HEK293T (cell line): ENCODE measurements around the gene GPAT2.
"Not testable (repeated sequence)": the region's sequence is repeated elsewhere in the genome, so short reads cannot be mapped to it uniquely, and the experiment has no call there.

Experiments
- CTCF ChIA-PET: fragments of 350-600 bp; formaldehyde crosslinking; extraction: SDS; loops from one replicate; lab custom pipeline; 2021; ENCODE audit warnings: antibody characterized with exemption, inconsistent platforms; lab: Yijun Ruan, JAX
- POLR2A ChIA-PET: fragments of 350-600 bp; formaldehyde crosslinking; extraction: SDS; loops from one replicate; lab custom pipeline; 2020; ENCODE audit warnings: antibody characterized with exemption, inconsistent platforms; lab: Yijun Ruan, JAX
- DNase-seq: peaks from one replicate; pipeline ENCODE4 v3.0.0; 2012; ENCODE audit warnings: mixed read lengths; ENCODE audit errors: extremely low spot score
- L3MBTL2 ChIP-seq: fragments of 450-650 bp; conservative IDR thresholded peaks from 2 replicates; pipeline ENCODE4 v1.6.1; 2016; ENCODE audit warnings: mild to moderate bottlenecking

Gene GPAT2

GRCh38 chr2:96011129-96011455 is 23.6 kb downstream of the GPAT2 start:
- CTCF ChIA-PET, DNase-seq: not testable (repeated sequence)
- POLR2A ChIA-PET: interaction anchor here (1.1 kb wide), 1 partner anchor 107 kb away, joined by 3 read pairs; no protein-coding TSS in a partner anchor

DNA sequence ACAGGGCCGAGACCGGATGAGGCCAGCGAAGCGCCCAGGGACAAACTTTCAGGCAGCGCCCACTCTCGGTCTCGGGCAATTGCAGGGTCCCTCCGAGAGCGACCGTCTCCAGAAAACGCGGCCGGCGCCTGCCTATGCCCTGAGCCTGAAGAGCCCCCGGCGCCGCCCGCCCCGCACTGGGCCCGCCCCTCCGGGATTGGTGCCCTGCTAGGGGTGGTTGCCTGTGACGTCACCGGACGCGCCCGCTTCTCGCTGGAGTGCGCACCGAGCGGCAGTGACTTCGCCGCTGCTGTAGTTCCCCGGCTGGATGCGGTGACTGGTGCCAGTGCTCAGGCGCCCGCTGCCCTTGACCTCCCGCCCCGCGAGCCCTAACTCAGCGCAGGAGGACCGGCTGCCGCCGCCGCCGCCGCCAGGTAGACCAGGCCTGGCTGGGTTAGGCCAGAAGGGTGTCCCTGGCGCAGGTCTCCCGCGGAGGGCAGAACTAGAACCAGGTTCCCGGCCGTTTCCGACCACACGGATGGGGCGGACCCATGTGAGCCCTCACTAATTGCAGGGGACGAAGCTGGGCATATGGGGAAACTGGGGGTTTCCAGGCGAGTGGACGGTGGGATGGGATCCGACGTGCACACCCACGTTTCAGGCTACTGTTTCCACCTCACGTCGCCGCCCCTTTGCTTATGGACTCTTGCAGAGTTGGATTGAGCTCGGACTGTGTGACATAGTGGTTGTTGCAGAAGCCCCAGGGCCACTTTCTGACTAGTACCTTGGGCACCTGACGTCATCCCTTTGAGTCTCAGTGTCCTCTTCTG is 24.2 kb downstream of the GPAT2 start:
- ChIA-PET CTCF (interaction anchor here (1.5 kb wide), 1 partner anchor 164 kb away, joined by 3 read pairs; no protein-coding TSS in a partner anchor), POLR2A (interaction anchor here (0.8 to 1.1 kb wide), 3 partner anchors 108 to 1085 kb away, joined by 3 to 4 read pairs (median 3); partner anchors contain the start of gene STARD7)
- peak; percentile 58 for DNase-seq
- TF ChIP-seq L3MBTL2: 0 out of 2 replicates have a peak, but pooled peaks have one; percentile 22

- not testable (repeated sequence) for DNase-seq
- CTCF ChIA-PET: interaction anchor here (1.5 kb wide), 1 partner anchor 164 kb away, joined by 3 read pairs; no protein-coding TSS in a partner anchor
- POLR2A ChIA-PET: interaction anchor here (0.8 to 1.0 kb wide), 2 partner anchors 199 to 1086 kb away, joined by 3 to 4 read pairs; partner anchors contain the start of gene STARD7
Observed at GRCh38 chr2:96009833-96010232, 24.9 kb downstream of the GPAT2 start.

DNA sequence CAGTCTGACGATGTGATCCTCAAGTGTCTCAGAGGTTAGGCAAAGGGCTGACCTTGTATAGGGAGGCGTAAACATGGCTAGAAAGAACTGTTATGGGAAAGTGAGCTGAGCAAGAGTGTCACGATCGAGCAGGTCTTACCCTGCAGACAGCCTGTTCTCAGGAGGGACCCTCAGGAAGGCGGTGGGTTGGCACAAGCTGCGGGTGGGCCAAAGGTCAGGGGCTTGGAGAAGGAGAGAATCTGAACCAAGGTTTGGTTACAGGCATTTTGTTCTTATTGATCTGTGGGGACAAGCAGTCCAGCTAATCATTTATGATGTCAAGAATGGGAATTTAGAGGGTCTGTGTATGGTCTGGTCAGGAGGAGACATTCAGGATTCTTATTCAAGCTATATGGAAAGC is 26.7 kb downstream of the GPAT2 start:
- POLR2A ChIA-PET, DNase-seq: not testable (repeated sequence)
- CTCF ChIA-PET: interaction anchor here (0.6 to 1.1 kb wide), 2 partner anchors 16 to 26 kb away, joined by 3 read pairs; no protein-coding TSS in a partner anchor

DNA sequence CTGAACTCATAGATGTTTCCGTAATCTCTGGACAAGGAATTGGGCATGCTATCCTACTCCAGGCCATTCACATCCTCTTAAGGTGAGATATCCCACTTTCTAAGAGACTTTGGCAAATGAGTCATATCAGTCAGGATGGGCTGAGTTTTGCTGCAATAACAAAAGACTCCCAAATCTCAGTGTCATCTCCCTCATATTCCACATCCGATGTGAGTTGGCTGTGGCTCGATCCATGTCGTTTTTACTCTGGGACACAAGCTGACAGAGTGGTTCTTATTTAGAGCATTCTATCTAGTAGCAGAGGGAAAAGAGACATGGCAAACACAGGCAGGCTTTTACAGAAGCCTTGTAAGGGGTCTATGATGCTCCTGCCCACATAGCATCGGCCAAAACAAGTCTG is 28.5 kb downstream of the GPAT2 start:
- POLR2A ChIA-PET, DNase-seq, CTCF ChIA-PET: not testable (repeated sequence)

DNA sequence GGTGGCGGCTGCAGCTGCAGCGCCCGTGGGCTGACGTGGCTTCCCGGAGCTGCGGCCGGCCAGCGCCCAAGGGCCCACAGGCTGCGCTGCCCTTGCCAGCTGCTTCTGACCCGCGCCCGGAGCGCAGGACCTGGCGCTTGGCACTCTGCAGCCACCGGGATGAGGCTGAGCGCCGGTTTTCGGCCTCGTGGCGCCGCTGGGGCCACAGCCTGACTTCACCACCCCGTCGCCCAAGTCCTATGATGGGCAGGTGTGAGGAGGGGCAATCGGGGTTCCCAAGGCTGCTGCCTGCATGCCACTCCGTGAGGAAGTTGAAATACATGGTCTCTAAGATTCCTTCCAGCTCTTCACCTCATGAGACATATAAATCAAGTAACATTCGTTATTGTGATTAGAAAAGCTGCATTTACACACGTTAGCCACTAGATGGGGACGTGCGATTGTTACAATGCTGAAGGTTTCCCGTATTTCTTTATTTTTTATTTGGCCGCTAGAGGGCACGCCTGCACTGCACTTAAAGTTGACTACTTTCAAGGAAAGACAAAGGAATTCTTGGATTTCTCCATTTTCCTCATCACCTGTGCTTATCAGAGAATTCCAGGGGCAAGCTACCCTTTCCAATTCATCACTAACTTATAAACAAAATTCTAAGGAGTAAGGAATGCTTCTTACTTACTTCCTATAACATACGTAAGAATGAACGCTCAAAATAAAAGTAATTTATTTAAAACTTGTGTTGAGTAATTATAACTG is 42.0 kb downstream of the GPAT2 start:
- POLR2A ChIA-PET: interaction anchor here (0.5 to 3.2 kb wide), 6 partner anchors 124 to 283 kb away, joined by 3 to 11 read pairs (median 3); partner anchors contain the start of genes ADRA2B, CIAO1, STARD7 and TMEM127
- CTCF ChIA-PET: interaction anchor here (0.8 to 1.6 kb wide), 14 partner anchors 16 to 613 kb away, joined by 3 to 12 read pairs (median 4); partner anchors contain the start of genes ADRA2B and STARD7
- DNase-seq: peak; percentile 5

- CTCF ChIA-PET: interaction anchor here (0.8 to 1.6 kb wide), 14 partner anchors 17 to 614 kb away, joined by 3 to 12 read pairs (median 4); partner anchors contain the start of genes ADRA2B and STARD7
- POLR2A ChIA-PET: interaction anchor here (0.5 to 3.2 kb wide), 7 partner anchors 125 to 284 kb away, joined by 3 to 11 read pairs (median 3); partner anchors contain the start of genes ADRA2B, CIAO1, STARD7 and TMEM127
- not testable (repeated sequence) for DNase-seq
Observed at GRCh38 chr2:95992102-95992501, 42.6 kb downstream of the GPAT2 start.

- TF ChIP-seq L3MBTL2: 0 out of 2 replicates have a peak, but pooled peaks have one; percentile 49
- ChIA-PET CTCF (interaction anchor here (0.9 to 1.6 kb wide), 5 partner anchors 17 to 217 kb away, joined by 3 to 5 read pairs (median 3); partner anchors contain the start of gene STARD7), POLR2A (interaction anchor here (0.7 to 3.2 kb wide), 4 partner anchors 126 to 284 kb away, joined by 3 to 11 read pairs (median 4); partner anchors contain the start of genes ADRA2B and STARD7)
- peak; percentile 11 for DNase-seq
Observed at GRCh38 chr2:95991351-95992094, 43.2 kb downstream of the GPAT2 start, which contains the start of gene ANKRD36C. ANKRD36C (minus strand) TSS chr2:95991824; CDS start chr2:95991708, 116 bp downstream.

GRCh38 chr2:95990884-95991283 is 43.8 kb downstream of the GPAT2 start:
- POLR2A ChIA-PET: interaction anchor here (3.2 kb wide), 1 partner anchor 218 kb away, joined by 11 read pairs; the partner anchor contains the start of gene STARD7
- not testable (repeated sequence) for DNase-seq
- CTCF ChIA-PET: interaction anchor here (1.1 kb wide), 1 partner anchor 126 kb away, joined by 3 read pairs; no protein-coding TSS in a partner anchor
